LoVo (cell line): ENCODE results near the gene CCDC88C.
"Not testable (repeated sequence)": the region's sequence is repeated elsewhere in the genome, so short reads cannot be mapped to it uniquely, and the experiment has no call there.

Experiments
- DNase-seq: peaks from one replicate; pipeline ENCODE4 v3.0.0-alpha.2; 2016; ENCODE audit warnings: low spot score

CCDC88C gene

GRCh38 chr14:91270188-91270587 is 147.4 kb downstream of the CCDC88C start:
- no peak for DNase-seq

- no peak for DNase-seq
Measured at GRCh38 chr14:91269076-91269991, 148.3 kb downstream of the CCDC88C start.

- no peak for DNase-seq
Measured at GRCh38 chr14:91267965-91268437, 149.6 kb downstream of the CCDC88C start.

- not testable (repeated sequence) for DNase-seq
Measured at GRCh38 chr14:91266276-91266675, 151.3 kb downstream of the CCDC88C start.

GRCh38 chr14:91265404-91265803 is 152.2 kb downstream of the CCDC88C start:
- no peak for DNase-seq

- no peak for DNase-seq
Measured at GRCh38 chr14:91264151-91265150, 153.2 kb downstream of the CCDC88C start.

DNA sequence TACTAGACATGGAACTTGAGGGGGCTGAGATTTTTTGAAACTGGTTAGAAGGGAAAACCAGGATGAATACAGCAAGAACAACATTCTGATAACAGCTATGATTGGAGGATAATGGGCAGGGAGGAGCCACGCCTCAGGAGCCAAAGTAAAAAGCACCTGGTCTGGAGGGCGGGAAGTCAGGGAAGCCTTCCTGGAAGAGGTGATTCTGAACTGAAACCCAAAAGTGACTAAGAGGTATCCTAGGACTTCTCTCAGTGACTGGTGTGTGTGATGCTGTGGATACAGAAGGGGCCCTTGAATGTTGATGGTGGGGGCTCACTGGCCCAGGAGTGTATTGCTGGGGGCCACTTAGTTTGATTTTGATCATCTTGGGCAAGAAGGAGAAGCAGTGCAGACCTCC is 154.3 kb downstream of the CCDC88C start:
- no peak for DNase-seq

- no peak for DNase-seq
Measured at GRCh38 chr14:91261986-91262549, 155.6 kb downstream of the CCDC88C start.

- DNase-seq: no peak
Measured at GRCh38 chr14:91261115-91261514, 156.5 kb downstream of the CCDC88C start.

DNA sequence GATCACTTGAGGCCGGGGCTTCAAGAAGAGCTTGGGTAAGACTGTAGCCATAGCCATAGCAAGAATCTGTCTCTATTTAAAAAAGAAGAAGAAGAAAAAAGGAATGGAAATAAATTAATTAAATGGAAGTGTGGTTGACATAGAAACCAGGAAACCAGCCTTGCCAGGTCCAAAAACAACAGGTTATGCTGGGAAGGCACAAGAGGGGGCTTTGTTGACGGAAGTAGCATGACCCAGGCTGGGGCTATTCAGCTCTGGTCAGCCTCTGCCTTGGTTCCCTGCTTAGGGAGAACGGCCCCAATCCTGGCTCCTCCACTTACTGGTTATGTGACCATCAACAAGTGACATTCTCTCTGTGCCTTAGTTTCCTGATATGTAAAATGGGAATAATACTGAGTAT is 158.7 kb downstream of the CCDC88C start:
- no peak for DNase-seq

GRCh38 chr14:91258011-91258618 is 159.5 kb downstream of the CCDC88C start:
- DNase-seq: peak; percentile 39

DNA sequence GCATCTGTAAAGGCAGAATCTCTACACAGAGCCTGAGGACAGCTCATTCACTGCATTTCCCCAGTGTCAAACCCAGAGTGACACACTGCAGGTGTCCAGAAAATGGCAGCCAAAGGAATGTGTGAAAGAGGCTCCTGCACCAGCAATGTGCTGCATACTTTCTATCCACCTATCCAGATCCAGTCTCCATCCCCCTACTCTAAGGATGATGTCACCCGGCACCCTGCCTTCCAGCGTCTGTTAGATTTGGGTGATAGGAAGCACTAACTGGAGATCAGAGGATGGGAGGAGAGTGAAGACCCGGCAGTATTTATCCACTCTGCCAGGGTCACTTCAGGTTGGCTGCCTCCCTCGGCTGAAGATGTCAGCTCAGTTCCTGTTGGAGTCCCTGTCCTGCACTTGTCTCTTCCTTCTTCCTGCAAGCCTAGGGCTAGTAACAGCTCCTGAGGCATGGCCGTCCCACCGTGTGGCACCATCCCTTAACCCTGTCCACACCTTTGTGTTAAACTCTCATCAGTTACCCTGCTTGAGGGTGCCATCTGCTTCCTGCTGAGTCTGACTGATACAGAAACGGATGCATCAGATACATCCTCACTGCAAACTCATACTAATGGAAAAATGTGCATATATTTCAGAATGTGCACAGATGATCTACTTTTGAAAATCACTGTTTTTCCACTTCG is 160.2 kb downstream of the CCDC88C start:
- DNase-seq: no peak

GRCh38 chr14:91256661-91257060 is 161.0 kb downstream of the CCDC88C start:
- no peak for DNase-seq

DNA sequence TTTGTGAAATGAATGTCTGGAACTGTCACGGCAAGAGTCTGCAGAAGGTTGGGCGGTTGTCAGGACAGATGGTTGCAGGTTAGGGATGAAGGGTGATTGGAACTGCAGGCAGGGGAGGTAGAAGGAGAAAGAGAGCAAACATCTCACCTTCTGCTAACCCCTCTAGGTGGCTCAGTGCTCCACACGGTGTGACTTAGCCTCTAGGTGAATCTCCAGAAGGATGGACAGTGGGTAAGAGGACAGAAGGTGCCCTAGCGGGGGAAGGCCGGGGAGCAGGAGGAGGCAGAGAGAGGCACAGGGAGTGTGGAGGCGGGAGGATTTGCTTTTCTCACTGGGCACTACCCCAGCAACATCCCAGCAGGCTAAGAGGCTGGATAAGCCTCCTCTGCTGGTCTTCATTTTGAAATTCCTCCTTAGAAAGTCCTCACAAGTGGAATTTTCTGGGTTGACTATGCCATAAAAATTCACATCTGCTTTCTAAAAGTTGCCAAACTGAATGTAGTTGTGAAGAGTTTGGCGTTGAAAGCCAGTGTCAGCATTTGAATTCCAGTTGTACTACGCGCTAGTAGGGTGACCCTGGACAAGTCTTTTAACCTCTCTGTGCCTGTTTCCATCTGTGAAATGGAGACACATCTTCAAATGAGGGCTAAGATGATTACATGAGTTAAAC is 162.5 kb downstream of the CCDC88C start:
- DNase-seq: no peak

- no peak for DNase-seq
Measured at GRCh38 chr14:91254461-91254860, 163.2 kb downstream of the CCDC88C start.

- DNase-seq: no peak
Measured at GRCh38 chr14:91253795-91254323, 163.8 kb downstream of the CCDC88C start.

DNA sequence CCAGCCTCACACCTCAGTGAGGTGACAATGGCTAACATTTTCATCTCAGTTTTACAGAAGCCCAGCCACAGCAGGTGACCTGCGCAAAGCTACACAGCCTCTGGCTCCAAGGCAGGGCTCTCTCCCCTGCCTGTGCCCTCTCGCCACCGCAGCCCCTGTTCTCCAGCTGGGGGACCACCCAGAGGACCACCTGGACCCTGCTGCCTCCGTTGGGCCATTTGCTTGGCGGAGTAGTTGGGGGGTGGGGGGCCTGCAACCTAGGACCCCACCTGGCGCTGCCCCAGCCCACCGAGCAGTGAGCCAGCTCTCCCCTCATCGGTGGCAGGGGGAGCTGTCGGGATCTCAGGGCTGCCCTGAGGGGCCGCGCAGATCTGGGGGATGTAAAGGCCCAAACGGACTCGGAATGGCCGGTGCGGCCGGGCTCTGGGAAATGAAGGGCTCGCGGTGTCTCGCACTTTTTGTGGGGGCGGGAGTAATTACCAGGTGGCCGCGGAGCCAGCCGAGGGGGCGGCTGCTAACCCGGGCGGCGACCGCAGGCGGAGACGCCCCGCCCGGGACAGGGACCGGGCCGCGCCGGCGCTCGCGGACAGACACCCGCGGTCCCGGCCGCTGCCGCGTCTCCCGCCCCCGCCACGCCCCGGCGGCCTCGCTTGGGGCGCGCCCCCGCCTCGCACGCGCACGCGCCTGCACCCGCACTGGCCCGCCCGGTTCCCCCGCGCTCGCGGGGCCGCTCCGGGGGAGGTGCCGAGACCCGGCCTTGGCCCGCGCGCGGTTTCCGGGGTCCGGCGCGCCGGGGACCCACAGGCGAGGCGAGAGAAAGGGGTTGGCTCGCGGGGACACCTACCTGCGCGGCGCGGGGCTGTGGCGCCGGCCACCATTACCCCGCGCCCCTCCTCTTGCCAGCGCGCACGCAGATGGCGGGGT is 164.5 kb downstream of the CCDC88C start:
- peak; percentile 31 for DNase-seq

- no peak for DNase-seq
Measured at GRCh38 chr14:91250912-91251311, 166.7 kb downstream of the CCDC88C start.
